CD4-positive, alpha-beta T cell treated with Interleukin-4 for 4 hours (primary cell): Measurements from ENCODE around the gene ITPR1.
"Not testable (repeated sequence)": the region's sequence is repeated elsewhere in the genome, so short reads cannot be mapped to it uniquely, and the experiment has no call there.

Source experiments
- DNase-seq: peaks from one replicate; pipeline ENCODE4 v3.0.0-alpha.2; 2020

ITPR1 gene

DNA sequence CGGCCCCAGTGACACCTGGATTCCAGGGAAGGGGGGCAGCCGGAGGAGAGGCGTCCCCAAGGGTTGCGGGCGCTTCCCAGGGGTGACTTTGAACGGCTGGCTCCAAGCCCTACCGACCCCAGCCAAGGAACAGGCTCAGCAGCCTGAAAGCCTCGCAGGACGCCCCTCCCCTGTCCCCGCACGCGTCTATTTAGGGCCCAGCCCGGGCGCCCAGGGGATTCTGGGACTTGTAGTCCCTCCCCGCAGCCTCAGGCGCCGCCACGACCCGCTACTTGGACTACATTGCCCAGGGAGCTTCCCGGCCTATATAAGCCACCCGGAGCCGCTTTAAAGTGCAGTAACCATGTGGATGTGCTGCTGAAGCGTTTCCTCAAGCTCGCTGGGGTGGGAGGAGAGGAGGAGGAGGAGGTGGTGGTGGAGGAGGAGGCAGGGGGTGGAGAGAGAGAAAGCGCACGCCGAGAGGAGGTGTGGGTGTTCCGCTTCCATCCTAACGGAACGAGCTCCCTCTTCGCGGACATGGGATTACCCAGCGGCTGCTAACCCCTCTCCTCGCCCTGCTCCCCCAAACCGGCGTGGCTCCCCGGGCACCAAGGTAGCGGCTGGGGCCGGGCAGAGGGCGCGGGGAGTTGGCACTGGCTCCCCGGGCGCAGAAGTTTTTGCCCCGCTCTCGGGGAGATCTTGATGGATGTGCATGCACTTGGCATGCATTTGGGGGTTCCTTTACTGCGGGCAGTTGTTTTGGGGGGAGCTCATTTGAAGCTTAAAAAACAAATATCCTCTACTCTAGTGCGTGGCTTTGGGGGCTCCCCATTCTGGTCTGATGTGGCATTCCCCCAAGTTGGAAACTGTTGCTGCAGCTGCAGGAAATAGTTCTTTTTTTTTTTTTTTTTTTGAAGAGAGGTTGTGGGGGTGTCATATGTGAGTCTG, at the start of gene ITPR1:
ITPR1 (plus strand) TSS at position 335 of the 927 bp plus-strand sequence. CDS start 23,144 bp downstream, outside the sequence.
- DNase-seq = peak; percentile 99

- no peak for DNase-seq
Measured at GRCh38 chr3:4447295-4447999, 45.7 kb upstream of the ITPR1 start.

DNA sequence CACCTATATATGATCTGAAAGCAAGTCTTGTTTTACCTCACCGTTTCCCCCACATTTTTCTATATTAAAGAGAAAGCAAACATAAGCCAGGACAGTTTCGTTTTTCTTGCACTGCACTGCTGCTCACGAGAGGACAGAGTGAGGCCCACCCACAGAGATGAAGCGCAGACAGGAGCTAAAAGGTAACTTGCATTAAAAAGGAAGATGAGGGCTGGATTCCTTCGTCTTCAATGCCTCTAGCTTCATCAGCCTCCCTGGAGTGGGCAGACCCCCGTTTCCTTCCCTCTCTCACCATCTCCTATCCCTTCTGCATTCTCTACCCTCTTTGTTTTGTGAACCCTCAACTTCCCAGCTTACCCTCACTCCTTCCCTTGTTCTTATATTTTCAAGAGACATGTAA, 45.0 kb upstream of the ITPR1 start:
- no peak for DNase-seq

GRCh38 chr3:4449043-4449805, 43.9 kb upstream of the ITPR1 start:
- DNase-seq = no peak

DNA sequence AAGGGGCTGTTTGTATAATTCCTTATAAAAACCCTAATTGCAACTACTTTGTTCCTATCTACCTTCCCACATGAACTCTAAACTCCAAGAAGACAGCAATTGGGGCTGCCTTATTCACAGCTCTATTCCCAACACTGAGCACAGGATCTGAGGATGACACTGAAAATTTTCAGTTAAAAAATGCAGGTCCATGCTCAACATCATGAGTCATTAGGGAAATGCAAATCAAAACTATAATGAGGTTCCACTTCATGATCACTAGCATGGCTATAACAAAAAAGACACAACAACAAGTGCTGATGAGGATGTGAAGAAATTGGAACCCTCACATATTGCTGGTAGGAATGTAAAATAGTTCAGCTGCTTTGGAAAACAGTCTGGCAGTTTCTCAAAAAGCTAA, 39.0 kb upstream of the ITPR1 start:
- no peak for DNase-seq

DNA sequence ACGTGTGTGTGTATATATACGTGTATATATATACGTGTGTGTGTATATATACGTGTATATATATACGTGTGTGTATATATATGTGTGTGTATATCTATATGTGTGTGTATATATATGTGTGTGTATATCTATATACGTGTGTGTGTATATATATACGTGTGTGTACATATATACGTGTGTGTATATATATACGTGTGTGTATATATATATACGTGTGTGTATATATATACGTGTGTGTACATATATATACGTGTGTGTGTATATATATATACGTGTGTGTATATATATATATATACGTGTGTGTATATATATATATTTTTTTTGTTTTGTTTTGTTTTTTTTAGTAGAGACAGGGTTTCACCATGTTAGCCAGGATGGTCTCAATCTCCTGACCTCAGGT, 36.4 kb upstream of the ITPR1 start:
- DNase-seq = not testable (repeated sequence)

DNA sequence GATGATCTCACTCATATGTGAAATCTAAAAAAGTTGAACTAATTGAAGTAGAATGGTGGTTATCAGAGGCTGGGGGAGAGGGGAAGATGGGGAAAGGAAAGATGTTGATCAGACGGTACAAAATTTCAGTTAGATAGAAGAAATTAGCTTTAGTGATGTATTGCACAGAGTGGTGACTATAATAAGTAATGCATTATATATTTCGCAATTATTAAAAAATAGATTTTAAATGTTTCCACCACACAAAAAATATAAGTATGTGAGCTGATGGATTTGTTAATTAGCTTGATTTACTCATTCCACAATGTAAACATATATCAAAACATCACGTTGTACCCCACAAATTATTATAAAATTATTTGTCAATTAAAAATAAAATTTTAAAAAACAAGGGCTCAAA, 34.2 kb upstream of the ITPR1 start:
- DNase-seq = no peak

GRCh38 chr3:4460334-4460733, 32.8 kb upstream of the ITPR1 start:
- DNase-seq = no peak

DNA sequence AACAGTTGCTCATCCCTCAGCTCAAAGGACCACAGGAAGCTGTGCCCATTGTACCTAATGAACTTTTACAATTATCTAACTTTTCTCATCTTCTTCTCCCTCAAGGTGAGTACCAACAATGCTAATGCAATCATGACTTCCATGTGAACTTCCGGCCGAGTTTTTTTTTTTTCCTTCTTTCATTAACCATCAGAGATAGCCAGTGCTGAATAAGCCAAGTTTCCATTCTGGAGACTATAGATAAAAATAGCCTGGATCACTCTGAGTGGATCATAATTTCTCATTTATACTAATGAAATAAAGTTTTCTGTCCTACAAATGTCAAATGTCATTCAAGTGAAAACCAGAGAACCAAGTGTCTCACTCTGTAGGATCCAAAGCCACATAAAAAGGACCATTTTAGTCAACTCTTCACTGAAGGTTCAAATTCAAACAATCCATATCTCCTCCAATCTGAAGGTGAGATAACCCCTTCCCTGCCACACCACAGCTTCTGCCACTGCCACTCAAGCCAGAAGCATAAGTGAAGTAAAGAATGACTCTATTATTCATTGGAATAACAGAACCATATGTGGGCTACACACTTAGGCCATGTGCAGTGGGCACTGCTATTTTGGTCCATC, 31.6 kb upstream of the ITPR1 start:
- no peak for DNase-seq

DNA sequence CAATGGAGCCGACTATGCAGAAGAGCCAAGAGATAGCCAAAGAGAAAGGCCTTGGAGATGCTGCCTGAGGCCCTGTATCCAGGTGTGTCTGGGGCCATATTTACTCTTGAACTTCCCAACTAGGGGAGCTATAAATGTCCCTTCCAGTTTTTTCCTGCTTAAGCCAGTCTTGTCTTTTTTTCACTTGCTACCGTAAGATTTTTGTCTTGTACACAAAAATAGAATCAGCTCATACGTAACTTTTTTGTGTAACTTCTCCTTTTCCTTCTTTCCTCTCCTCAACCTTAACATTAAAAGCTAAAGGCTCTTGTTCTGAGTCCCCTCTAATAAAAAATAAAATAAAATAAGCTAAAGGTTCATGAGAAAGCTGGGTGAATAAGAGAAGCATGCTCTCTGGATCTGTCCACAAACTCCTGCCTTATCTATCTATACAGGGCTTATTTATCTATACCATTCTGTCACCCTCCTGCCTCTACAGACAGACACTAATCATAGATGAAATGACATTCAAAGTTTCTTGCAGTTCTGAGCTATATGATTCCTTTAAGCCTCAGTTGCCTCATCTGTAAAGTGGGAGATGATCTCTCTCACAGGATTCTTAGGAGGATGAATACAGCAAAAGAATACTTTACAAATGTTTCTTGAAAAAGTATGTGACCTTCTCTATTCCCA, 30.6 kb upstream of the ITPR1 start:
- DNase-seq = no peak

DNA sequence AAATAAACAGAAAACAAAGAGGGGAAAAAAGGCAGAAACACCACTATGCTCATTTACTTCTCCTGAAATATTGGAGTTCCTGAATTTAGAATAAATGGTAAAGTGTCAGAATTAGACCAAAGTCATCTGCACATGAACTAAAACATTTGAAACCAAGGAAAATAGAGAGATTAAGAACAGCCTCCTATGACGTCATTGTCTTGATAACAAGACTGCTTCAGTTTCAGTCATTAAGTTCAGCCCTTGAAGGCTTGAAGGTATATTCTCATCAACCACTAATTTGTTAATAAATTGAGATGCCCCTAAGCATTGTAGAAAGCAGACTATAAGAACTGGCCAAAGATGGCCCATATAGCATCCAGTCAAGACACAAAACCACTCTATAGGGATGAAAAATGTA, 28.6 kb upstream of the ITPR1 start:
- no peak for DNase-seq

GRCh38 chr3:4466741-4467521, 26.2 kb upstream of the ITPR1 start, which contains the start of gene SUMF1:
SUMF1 (minus strand) TSS chr3:4467269; CDS start chr3:4467245, 24 bp downstream.
- peak; percentile 75 for DNase-seq

- no peak for DNase-seq
Measured at GRCh38 chr3:4467522-4467867, 25.7 kb upstream of the ITPR1 start.

GRCh38 chr3:4471907-4472306, 21.2 kb upstream of the ITPR1 start:
- DNase-seq = no peak

- no peak for DNase-seq
Measured at GRCh38 chr3:4472312-4472711, 20.8 kb upstream of the ITPR1 start.

GRCh38 chr3:4472766-4473165, 20.4 kb upstream of the ITPR1 start:
- DNase-seq = no peak

DNA sequence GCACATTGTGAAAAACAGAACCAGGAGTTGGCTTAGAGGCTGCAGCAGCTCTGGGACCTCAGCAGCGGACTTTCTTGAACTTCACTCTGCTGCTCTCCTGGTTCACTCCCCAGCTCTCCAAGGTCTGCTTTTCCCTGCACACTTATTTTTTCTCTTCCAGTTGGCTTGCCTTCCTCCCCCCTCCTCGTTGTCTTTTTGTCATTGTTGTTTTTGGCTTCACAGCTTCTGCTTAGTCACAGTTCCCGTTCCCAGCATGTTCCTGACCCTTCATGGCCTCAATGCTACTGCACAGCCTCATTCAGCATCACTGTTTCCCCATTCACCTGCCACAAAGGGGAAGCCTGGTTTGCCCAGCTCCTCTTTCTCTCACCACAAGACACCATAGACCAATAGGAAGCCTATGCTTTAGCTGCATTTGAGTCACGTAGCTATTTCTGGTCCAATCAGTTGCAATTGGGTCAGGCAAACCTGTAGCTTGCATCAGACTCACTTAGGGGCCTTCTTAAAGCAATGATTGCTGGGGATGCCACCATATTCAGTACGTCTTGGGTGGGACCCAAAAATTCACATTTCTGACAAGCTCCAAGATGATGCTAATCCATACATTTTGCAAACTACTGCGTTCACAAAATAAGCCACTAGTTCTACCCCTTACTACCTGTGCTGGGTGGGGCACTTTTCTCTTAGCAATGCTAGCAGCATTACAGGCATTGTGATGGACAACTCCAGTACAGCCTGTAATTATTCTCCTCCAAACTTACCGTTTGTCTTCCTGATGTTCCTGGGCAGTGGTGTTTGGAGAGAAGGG, 18.3 kb upstream of the ITPR1 start:
- DNase-seq = peak; percentile 21

GRCh38 chr3:4475804-4476203, 17.3 kb upstream of the ITPR1 start:
- DNase-seq = no peak

GRCh38 chr3:4476496-4476895, 16.7 kb upstream of the ITPR1 start:
- no peak for DNase-seq

GRCh38 chr3:4478261-4478660, 14.9 kb upstream of the ITPR1 start:
- no peak for DNase-seq

GRCh38 chr3:4491855-4492207, 1.3 kb upstream of the ITPR1 start:
- DNase-seq = no peak
